NCI-H748 (cell line): ENCODE data around the gene ASTL.

Experiments used
- DNase-seq: peaks from one replicate; lab custom pipeline; 2025; ENCODE audit not compliant: unreplicated experiment; lab: John Stamatoyannopoulos, UW

The ASTL gene

GRCh38 chr2:96130483-96130882 is 7.8 kb downstream of the ASTL start:
- DNase-seq: no peak

- DNase-seq: no peak
These were observed 8.7 kb downstream of the ASTL start for GRCh38 chr2:96129528-96130120.

GRCh38 chr2:96128456-96128855 is 9.8 kb downstream of the ASTL start:
- no peak for DNase-seq

GRCh38 chr2:96124406-96125265 is 13.7 kb downstream of the ASTL start:
- no peak for DNase-seq

GRCh38 chr2:96123936-96124335 is 14.4 kb downstream of the ASTL start:
- DNase-seq: no peak

GRCh38 chr2:96123290-96123689 is 15.0 kb downstream of the ASTL start:
- no peak for DNase-seq

- no peak for DNase-seq
These were observed 15.9 kb downstream of the ASTL start for GRCh38 chr2:96122391-96122790.

- no peak for DNase-seq
These were observed 16.9 kb downstream of the ASTL start for GRCh38 chr2:96121414-96121813.

GRCh38 chr2:96120991-96121390 is 17.3 kb downstream of the ASTL start:
- no peak for DNase-seq

- no peak for DNase-seq
These were observed 18.1 kb downstream of the ASTL start for GRCh38 chr2:96120091-96120720.

GRCh38 chr2:96119389-96119751 is 18.9 kb downstream of the ASTL start:
- no peak for DNase-seq

GRCh38 chr2:96118698-96119388 is 19.5 kb downstream of the ASTL start:
- no peak for DNase-seq

- DNase-seq: no peak
These were observed 20.4 kb downstream of the ASTL start for GRCh38 chr2:96117701-96118588.

- peak; percentile 62 for DNase-seq
These were observed 21.3 kb downstream of the ASTL start for GRCh38 chr2:96116879-96117533.

GRCh38 chr2:96116424-96116878 is 21.9 kb downstream of the ASTL start, which contains the start of gene ADRA2B:
Gene ADRA2B (minus strand): TSS chr2:96116571. CDS start chr2:96116149, 422 bp downstream.
- DNase-seq: peak; percentile 73

- DNase-seq: no peak
These were observed 22.5 kb downstream of the ASTL start for GRCh38 chr2:96115631-96116423.

GRCh38 chr2:96114903-96115581 is 23.3 kb downstream of the ASTL start:
- no peak for DNase-seq

- no peak for DNase-seq
These were observed 23.8 kb downstream of the ASTL start for GRCh38 chr2:96114546-96114902.

GRCh38 chr2:96113951-96114350 is 24.4 kb downstream of the ASTL start:
- DNase-seq: no peak
